ENCODE data around the gene HCAR1.

Gene HCAR1

GRCh38 chr12:122749569-122750332 is 19.1 kb upstream of the HCAR1 start:
- TF ChIP-seq, protein P1, sequence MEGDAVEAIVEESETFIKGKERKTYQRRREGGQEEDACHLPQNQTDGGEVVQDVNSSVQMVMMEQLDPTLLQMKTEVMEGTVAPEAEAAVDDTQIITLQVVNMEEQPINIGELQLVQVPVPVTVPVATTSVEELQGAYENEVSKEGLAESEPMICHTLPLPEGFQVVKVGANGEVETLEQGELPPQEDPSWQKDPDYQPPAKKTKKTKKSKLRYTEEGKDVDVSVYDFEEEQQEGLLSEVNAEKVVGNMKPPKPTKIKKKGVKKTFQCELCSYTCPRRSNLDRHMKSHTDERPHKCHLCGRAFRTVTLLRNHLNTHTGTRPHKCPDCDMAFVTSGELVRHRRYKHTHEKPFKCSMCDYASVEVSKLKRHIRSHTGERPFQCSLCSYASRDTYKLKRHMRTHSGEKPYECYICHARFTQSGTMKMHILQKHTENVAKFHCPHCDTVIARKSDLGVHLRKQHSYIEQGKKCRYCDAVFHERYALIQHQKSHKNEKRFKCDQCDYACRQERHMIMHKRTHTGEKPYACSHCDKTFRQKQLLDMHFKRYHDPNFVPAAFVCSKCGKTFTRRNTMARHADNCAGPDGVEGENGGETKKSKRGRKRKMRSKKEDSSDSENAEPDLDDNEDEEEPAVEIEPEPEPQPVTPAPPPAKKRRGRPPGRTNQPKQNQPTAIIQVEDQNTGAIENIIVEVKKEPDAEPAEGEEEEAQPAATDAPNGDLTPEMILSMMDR (conservative IDR thresholded peaks at IDR 0.05; ENCODE audit: control insufficient read depth, insufficient read depth, low read depth, low read length) = no peak
- peak; percentile 9 for DNase-seq (ENCODE audit: low read depth)

GRCh38 chr12:122747224-122748135 is 16.8 kb upstream of the HCAR1 start:
- H3K4me3 ChIP-seq (ENCODE audit: control insufficient read depth, low read depth, low read length) = no peak overlapping the region
- TF ChIP-seq, protein P1 (conservative IDR thresholded peaks at IDR 0.05; ENCODE audit: control insufficient read depth, insufficient read depth, low read depth, low read length) = no peak
- DNase-seq (ENCODE audit: low read depth) = no peak

More at GRCh38 chr12:122749569-122750332, 19.1 kb upstream of the HCAR1 start:
- H3K4me3 ChIP-seq (ENCODE audit: control insufficient read depth, low read depth, low read length) = no peak overlapping the region

DNA sequence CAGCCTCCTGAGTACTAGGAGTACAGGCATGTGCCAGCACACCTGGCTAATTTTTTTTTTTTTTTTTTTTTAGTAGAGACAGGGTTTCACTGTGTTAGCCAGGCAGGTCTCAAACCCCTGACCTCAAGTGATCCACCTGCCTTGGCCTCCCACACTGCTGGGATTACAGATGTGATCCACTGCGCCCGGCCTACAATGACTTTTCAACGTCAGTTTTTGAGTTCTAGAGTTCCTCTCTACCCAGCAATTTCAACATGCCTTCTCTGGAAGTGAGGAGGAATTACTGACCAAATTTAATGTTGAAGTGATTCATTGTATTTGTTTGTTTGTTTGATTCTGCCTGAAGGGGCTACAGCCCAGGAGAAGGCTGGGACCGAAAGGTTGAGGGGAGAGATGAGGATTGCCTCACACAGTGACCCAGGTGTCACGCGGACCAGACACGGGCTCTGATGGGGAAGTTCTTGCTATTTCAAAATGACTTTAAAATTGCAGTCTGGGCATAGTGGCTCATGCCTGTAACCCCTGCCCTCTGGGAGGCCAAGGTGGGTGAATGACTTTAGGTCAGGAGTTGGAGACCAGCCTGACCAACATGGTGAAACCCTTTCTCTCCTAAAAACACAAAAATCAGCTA is 13.4 kb upstream of the HCAR1 start:
- DNase-seq (ENCODE audit: low read depth) = no peak
- TF ChIP-seq, protein P1 (conservative IDR thresholded peaks at IDR 0.05; ENCODE audit: control insufficient read depth, insufficient read depth, low read depth, low read length) = no peak
- no peak overlapping the region for H3K4me3 ChIP-seq (ENCODE audit: control insufficient read depth, low read depth, low read length)

GRCh38 chr12:122740351-122740750 is 9.7 kb upstream of the HCAR1 start:
- DNase-seq (ENCODE audit: low read depth) = peak; percentile 40
- H3K4me3 ChIP-seq (ENCODE audit: control insufficient read depth, low read depth, low read length) = no peak overlapping the region
- TF ChIP-seq, protein P1 (conservative IDR thresholded peaks at IDR 0.05; ENCODE audit: control insufficient read depth, insufficient read depth, low read depth, low read length) = no peak

DNA sequence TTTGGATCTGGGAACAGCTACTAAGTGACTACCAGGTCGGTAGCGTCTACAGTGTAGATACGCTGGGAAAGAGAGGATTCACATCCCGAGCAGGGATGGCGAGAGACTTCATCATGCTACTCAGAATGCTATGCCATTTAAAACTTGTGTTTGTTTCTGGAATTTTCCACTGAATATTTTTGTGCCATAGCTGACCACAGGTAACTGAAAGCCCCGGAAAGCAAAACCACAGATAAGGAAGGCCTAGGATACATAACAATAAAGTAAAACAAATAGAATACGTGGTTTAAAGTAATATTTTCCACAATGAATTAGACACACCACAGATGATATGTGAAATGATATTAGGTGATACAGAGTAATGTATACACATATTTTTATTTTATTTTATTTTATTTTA is 7.9 kb upstream of the HCAR1 start:
- TF ChIP-seq, protein P1 (conservative IDR thresholded peaks at IDR 0.05; ENCODE audit: control insufficient read depth, insufficient read depth, low read depth, low read length) = no peak
- DNase-seq (ENCODE audit: low read depth) = no peak
- no peak overlapping the region for H3K4me3 ChIP-seq (ENCODE audit: control insufficient read depth, low read depth, low read length)

- H3K4me3 ChIP-seq (ENCODE audit: control insufficient read depth, low read depth, low read length) = no peak overlapping the region
- TF ChIP-seq, protein P1 (conservative IDR thresholded peaks at IDR 0.05; ENCODE audit: control insufficient read depth, insufficient read depth, low read depth, low read length) = no peak
- no peak for DNase-seq (ENCODE audit: low read depth)
Observed at GRCh38 chr12:122732611-122733010, 2.0 kb upstream of the HCAR1 start.
